ENCODE data around the gene WFIKKN1. TPM values are rescaled to one million over a fixed set of nuclear protein-coding genes. Genes with fewer than 3 reads are reported as not detected.

The WFIKKN1 gene
- total RNA-seq, 2 donors from 2014 or later: 0.45 to 0.53 TPM

DNA sequence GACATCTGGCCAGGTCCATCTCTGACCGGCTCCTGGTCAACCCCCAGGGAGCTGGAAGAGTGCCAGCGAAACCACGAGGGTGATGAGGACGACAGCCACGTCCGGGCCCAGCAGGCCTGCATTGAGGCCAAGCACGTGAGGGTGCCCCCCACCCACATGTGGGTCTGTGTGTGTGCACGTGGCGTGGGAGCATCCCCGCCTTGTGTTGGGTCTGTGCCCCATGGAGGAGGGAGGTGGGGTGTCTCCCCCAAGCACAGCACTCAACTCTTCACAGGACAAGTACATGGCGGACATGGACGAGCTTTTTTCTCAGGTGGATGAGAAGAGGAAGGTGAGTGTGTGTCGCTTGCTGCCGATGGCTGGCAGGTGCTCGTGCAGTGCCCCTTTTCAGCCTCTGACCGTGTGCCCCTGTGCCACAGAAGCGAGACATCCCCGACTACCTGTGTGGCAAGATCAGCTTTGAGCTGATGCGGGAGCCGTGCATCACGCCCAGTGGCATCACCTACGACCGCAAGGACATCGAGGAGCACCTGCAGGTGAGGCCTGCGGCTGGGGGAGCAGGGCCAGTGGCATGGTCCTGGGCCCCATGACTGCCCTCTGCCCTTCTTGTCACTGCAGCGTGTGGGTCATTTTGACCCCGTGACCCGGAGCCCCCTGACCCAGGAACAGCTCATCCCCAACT is 51.1 kb downstream of the WFIKKN1 start:
- peaks cover 37% of the 10 kb centered on the region for H3K36me3 Mint-ChIP-seq (ENCODE audit: low read depth)
- peak overlapping the region; percentile 73 for H3K4me3 Mint-ChIP-seq
- no peaks in the 10 kb centered on the region for H3K9me3 Mint-ChIP-seq
- peaks cover 4% of the 10 kb centered on the region for H3K4me1 Mint-ChIP-seq
- peak overlapping the region; percentile 62 for H3K27ac Mint-ChIP-seq
- no peak for ATAC-seq (replicated peaks)
- no peaks in the 10 kb centered on the region for H3K27me3 Mint-ChIP-seq

DNA sequence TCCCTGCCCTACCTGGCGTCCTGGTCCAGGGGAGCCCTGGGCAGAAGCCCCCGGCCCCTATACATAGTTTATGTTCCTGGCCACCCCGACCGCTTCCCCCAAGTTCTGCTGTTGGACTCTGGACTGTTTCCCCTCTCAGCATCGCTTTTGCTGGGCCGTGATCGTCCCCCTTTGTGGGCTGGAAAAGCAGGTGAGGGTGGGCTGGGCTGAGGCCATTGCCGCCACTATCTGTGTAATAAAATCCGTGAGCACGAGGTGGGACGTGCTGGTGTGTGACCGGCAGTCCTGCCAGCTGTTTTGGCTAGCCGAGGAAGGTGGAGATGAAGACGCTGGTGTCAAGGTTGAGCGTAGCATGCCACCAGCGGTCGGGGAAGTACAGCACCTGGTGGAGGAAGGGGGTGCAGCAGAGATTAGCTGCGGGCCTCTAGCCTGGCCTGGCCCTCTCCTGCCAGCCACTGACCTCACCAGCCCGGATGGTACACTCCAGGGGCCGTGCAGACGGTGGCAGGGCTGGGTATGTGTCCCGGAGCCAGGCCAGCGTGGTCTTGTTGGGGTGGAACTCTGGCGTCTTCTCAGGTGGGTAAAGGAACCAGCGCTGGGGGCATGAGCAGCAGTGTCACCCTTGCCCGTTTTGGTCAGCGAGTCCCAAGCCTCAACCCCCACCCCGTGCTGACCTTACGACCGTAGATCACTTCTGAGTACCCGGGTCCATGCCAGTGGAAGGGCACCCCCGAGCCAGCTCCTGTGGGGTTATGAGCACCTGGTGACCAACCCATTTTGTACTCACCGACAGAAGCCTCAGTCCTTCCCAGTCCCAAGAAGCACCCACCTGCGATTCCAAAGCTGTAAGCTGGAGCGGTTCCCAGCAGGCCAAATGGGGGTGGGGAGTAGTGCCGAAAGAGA is 52.0 kb downstream of the WFIKKN1 start:
- no peaks in the 10 kb centered on the region for H3K9me3 Mint-ChIP-seq
- no peaks in the 10 kb centered on the region for H3K27me3 Mint-ChIP-seq

DNA sequence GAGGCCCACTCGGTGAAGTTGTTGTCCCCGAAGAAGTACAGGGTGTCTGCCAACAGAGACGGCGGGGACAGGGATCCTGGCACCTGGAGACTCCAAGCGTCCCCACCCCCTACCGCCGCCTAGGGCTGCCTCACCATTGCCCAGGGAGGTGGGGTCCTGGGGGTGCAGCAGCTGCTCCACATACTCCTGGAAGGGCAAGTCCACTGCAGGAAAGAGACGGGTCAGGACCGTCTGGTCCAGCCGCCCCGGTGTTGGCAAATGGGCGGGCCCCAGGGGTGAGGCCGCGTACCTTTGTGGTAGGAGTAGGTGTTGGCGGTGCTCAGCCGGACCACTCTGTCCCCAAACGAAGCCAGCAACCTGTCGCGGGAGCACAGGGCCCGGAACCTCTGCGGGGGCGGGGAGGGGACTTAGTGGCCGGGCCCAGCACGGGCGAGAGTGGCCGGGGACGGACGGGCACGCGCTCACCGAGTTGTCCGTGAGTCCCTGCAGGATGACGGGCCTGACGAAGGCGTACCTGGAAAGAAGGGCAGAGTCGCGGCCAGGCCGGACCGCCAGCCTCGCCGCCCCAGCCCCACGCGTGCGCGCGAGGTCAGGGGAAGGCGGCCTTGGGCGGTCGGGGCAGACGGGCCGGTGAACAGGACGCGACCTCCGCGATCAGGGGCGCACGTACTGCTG is 52.7 kb downstream of the WFIKKN1 start:
- Mint-ChIP-seq H3K36me3 (ENCODE audit: low read depth) (peaks cover 37% of the 10 kb centered on the region), H3K4me1 (peaks cover 4% of the 10 kb centered on the region), H3K9me3 (no peaks in the 10 kb centered on the region), H3K27me3 (no peaks in the 10 kb centered on the region), H3K27ac (peak overlapping the region; percentile 58), H3K4me3 (peak overlapping the region; percentile 73)
- no peak for ATAC-seq (replicated peaks)

More for the DNA sequence above, 52.0 kb downstream of the WFIKKN1 start:
- Mint-ChIP-seq H3K4me3 (peak overlapping the region; percentile 73), H3K27ac (peak overlapping the region; percentile 58), H3K4me1 (peaks cover 4% of the 10 kb centered on the region), H3K36me3 (ENCODE audit: low read depth) (peaks cover 37% of the 10 kb centered on the region)
- no peak for ATAC-seq (replicated peaks)

Other genes starting within 250 kb of the WFIKKN1 start
- gene PGAP6, start 249.0 kb upstream of the WFIKKN1 start, total RNA-seq: 10 to 100 TPM; 25.6 to 26.1 TPM
- gene NME4, start 233.8 kb upstream of the WFIKKN1 start, total RNA-seq: 10 to 100 TPM; 21.8 to 41.9 TPM
- 10 to 100 TPM; 12.0 to 12.7 TPM for gene DECR2, start 229.1 kb upstream of the WFIKKN1 start, total RNA-seq
- 10 to 100 TPM; 26.9 to 28.3 TPM for gene RAB11FIP3, start 205.3 kb upstream of the WFIKKN1 start, total RNA-seq
- gene CAPN15, start 103.3 kb upstream of the WFIKKN1 start, total RNA-seq: 100 to 1,000 TPM in 1 of 2 donors, 10 to 100 TPM in 1; 61.1 to 117 TPM
- gene PRR35, start 70.6 kb upstream of the WFIKKN1 start, total RNA-seq: not detected
- 1 to 10 TPM in 1 of 2 donors, under 1 TPM in 1; 0.80 to 1.1 TPM for gene NHLRC4, start 64.0 kb upstream of the WFIKKN1 start, total RNA-seq
- gene PIGQ, start 61.0 kb upstream of the WFIKKN1 start, total RNA-seq: 10 to 100 TPM; 28.0 to 34.2 TPM
- gene RAB40C, start 40.9 kb upstream of the WFIKKN1 start, total RNA-seq: 10 to 100 TPM; 12.9 TPM
- gene METTL26, start 5.3 kb downstream of the WFIKKN1 start, total RNA-seq: 100 to 1,000 TPM in 1 of 2 donors, 10 to 100 TPM in 1; 87.4 to 115 TPM
- 10 to 100 TPM; 29.2 to 54.5 TPM for gene MCRIP2, start 10.8 kb downstream of the WFIKKN1 start, total RNA-seq
- gene WDR90, start 18.4 kb downstream of the WFIKKN1 start, total RNA-seq: 10 to 100 TPM; 50.7 to 93.9 TPM
- gene RHOT2, start 37.1 kb downstream of the WFIKKN1 start, total RNA-seq: 100 to 1,000 TPM; 134 to 149 TPM
- gene RHBDL1, start 44.7 kb downstream of the WFIKKN1 start, total RNA-seq: 1 to 10 TPM; 2.9 to 5.4 TPM
- 10 to 100 TPM; 47.5 to 98.2 TPM for gene STUB1, start 49.4 kb downstream of the WFIKKN1 start, total RNA-seq
- 10 to 100 TPM; 16.8 to 26.8 TPM for gene JMJD8, start 53.3 kb downstream of the WFIKKN1 start, total RNA-seq
- gene WDR24, start 59.4 kb downstream of the WFIKKN1 start, total RNA-seq: 10 to 100 TPM; 15.6 to 18.7 TPM
- gene FBXL16, start 74.8 kb downstream of the WFIKKN1 start, total RNA-seq: 10 to 100 TPM in 1 of 2 donors, 1 to 10 TPM in 1; 6.4 to 23.6 TPM
- gene METRN, start 84.1 kb downstream of the WFIKKN1 start, total RNA-seq: 1 to 10 TPM; 4.5 to 8.4 TPM
- gene ANTKMT, start 90.2 kb downstream of the WFIKKN1 start, total RNA-seq: 10 to 100 TPM; 13.5 to 22.4 TPM
- gene CCDC78, start 95.5 kb downstream of the WFIKKN1 start, total RNA-seq: 1 to 10 TPM; 4.3 to 4.4 TPM
- 10 to 100 TPM in 1 of 2 donors, 1 to 10 TPM in 1; 9.2 to 14.0 TPM for gene HAGHL, start 96.1 kb downstream of the WFIKKN1 start, total RNA-seq
- 10 to 100 TPM; 39.2 to 47.1 TPM for gene CIAO3, start 110.0 kb downstream of the WFIKKN1 start, total RNA-seq
- not detected for gene MSLN, start 129.7 kb downstream of the WFIKKN1 start, total RNA-seq
- 10 to 100 TPM; 13.2 to 40.6 TPM for gene RPUSD1, start 157.4 kb downstream of the WFIKKN1 start, total RNA-seq
- gene CHTF18, start 157.6 kb downstream of the WFIKKN1 start, total RNA-seq: 10 to 100 TPM; 65.4 to 87.1 TPM
- gene GNG13, start 169.7 kb downstream of the WFIKKN1 start, total RNA-seq: not detected